PC-9 (cell line): Measurements from ENCODE around the gene NPBWR2.

ENCODE experiments used
- EZH2 ChIP-seq: fragments of 200-600 bp; sonication (generic); IDR thresholded peaks from 2 replicates; pipeline ENCODE4 v1.8.0; 2017; ENCODE audit warnings: antibody characterized with exemption, low read depth
- TF ChIP-seq, protein P1 (sequence below): fragments of 200-600 bp; sonication (generic); conservative IDR thresholded peaks from 2 replicates; pipeline ENCODE4 v1.6.1; 2017; ENCODE audit warnings: mixed run types, antibody characterized with exemption, mild to moderate bottlenecking, moderate library complexity

DNA sequence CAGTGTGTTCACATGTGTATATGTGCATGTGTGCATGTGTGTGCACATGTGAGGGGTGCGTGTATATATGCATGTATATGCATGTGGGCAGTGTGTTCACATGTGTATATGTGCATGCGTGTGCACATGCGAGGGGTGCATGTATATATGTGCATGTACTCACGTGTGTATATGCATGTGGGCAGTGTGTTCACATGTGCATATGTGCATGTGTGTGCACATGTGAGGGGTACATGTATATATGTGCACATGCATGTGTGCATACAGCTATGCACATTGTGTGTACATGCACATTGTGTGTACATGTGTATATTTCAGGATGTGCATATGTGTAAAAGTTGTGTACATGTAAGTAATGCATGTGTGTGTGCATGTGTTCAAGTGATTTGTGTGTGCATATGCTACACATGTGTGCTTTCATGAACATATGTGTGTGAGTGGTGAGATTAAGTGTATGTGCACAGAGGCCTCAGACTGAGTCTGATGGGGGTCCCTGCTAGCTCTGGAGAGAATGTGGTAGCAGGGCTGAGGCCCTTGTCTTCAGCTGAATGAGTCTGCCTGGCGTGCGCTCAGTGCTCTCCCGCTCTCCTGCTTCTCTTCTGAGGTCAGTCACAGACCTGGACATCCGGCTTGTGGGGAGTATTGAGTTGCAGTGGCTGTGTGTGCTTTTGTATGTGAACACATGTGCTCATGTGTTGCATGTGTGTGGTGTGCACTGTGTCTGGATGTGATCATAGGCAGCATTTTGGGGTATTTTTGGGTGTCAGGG is 37.0 kb upstream of the NPBWR2 start:
- TF ChIP-seq, protein P1, sequence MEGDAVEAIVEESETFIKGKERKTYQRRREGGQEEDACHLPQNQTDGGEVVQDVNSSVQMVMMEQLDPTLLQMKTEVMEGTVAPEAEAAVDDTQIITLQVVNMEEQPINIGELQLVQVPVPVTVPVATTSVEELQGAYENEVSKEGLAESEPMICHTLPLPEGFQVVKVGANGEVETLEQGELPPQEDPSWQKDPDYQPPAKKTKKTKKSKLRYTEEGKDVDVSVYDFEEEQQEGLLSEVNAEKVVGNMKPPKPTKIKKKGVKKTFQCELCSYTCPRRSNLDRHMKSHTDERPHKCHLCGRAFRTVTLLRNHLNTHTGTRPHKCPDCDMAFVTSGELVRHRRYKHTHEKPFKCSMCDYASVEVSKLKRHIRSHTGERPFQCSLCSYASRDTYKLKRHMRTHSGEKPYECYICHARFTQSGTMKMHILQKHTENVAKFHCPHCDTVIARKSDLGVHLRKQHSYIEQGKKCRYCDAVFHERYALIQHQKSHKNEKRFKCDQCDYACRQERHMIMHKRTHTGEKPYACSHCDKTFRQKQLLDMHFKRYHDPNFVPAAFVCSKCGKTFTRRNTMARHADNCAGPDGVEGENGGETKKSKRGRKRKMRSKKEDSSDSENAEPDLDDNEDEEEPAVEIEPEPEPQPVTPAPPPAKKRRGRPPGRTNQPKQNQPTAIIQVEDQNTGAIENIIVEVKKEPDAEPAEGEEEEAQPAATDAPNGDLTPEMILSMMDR = no peak
- TF ChIP-seq EZH2 = no peak
